Measurements from ENCODE around the gene CAPS2. TPM values are rescaled to one million over a fixed set of nuclear protein-coding genes. Genes with fewer than 3 reads are reported as not detected.

CAPS2 gene
- total RNA-seq, 1 donor from 2014 or later: 7.9 TPM

Other genes starting within 250 kb of the CAPS2 start
- gene KCNC2, start 120.5 kb downstream of the CAPS2 start, total RNA-seq: 16.5 TPM
- gene GLIPR1L1, start 4.3 kb upstream of the CAPS2 start, total RNA-seq: not detected
- 1.7 TPM for gene GLIPR1L2, start 60.8 kb upstream of the CAPS2 start, total RNA-seq
- gene GLIPR1, start 150.4 kb upstream of the CAPS2 start, total RNA-seq: 1.2 TPM
- gene KRR1, start 181.3 kb upstream of the CAPS2 start, total RNA-seq: 35.2 TPM

All from temporal lobe (tissue), 1 donor.